Rectal smooth muscle tissue (tissue), 1 donor: Measurements from ENCODE around the gene KRT35.

ENCODE experiments used
- H3K27ac ChIP-seq: one replicate; pipeline ENCODE4 v1.7.0; 2013; ENCODE audit warnings: low read depth, low read length, inconsistent platforms
- H3K27me3 ChIP-seq: one replicate; pipeline ENCODE4 v1.7.0; 2013; ENCODE audit warnings: low read length; ENCODE audit not compliant: control insufficient read depth, insufficient read depth
- H3K36me3 ChIP-seq: one replicate; pipeline ENCODE4 v1.7.0; 2013; ENCODE audit warnings: low read length; ENCODE audit not compliant: control insufficient read depth, insufficient read depth
- H3K4me1 ChIP-seq: one replicate; pipeline ENCODE4 v1.7.0; 2013; ENCODE audit warnings: low read length; ENCODE audit not compliant: control insufficient read depth, insufficient read depth
- H3K4me3 ChIP-seq: one replicate; pipeline ENCODE4 v1.7.0; 2013; ENCODE audit warnings: low read length
- H3K9ac ChIP-seq: one replicate; pipeline ENCODE4 v1.7.0; 2013; ENCODE audit warnings: low read length

The KRT35 gene

DNA sequence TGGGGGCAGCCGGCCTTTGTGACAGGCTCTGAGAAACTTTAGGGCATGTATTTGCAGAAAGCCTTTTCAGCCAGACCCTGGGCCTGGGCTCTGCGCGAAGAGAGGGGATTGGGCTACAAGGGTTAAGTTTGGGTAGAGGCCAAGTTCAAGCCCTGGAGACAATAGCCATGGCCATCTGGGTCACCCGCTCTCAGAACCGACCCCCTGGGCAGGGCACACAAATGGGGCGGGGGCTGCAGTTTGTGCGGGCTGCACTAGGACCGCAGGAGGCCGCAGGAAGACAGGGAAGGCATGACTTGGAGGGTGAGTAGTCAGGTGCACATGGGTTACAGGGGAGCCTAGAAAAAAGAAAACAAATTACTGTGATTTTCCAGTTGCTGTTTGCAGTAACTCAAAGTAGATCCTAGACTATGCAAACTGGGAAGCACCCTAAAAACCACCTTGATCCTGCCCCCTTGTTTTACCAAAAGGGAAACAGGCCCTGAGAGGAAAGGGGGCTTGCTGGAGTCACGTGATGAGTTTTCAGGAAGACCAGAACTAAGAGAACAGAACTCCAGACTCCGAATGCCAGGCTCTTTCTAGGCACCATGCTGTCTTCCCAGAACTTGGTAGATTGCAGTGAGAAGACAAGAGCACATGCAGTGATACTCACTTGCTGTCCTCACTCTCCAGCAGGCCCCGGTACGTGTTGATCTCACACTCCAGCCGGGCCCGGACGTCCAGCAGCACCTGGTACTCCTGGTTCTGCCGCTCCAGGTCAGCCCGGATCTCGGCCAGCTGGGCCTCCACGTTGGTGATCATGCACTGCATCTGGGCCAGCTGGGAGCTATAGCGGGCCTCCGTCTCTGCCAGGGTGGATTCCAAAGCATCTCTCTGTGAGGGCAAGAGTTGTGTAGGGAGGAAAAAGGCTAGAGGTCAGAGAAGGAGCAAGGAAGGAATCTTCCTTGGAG, 3.8 kb downstream of the KRT35 start:
- H3K36me3 ChIP-seq: no peaks in the 10 kb centered on the region
- H3K4me3 ChIP-seq: no peak overlapping the region
- H3K4me1 ChIP-seq: no peaks in the 10 kb centered on the region
- no peak overlapping the region for H3K9ac ChIP-seq
- no peak overlapping the region for H3K27ac ChIP-seq
- no peaks in the 10 kb centered on the region for H3K27me3 ChIP-seq

DNA sequence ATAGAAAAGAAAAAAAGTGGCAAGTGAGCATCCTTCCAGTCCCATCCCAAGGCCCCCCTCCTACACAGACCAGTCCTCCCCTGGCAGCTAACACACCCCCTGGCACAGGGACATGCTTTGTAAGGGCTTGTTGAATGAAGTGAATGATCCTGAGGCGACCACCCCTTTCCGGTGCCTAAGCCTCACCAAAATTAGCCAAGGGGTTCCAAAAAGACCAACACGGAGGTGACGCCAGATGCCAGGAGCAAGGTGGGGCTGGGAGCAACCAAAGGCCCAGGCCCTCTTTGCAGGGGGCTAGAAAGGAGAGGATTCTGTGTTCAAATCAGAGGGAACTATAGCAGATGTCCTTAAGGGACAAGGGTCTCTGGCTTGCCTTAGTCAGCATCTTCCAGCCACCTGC, 5.5 kb downstream of the KRT35 start:
- Histone ChIP-seq H3K36me3 (no peaks in the 10 kb centered on the region), H3K27ac (no peak overlapping the region), H3K4me1 (no peaks in the 10 kb centered on the region), H3K4me3 (no peak overlapping the region), H3K9ac (no peak overlapping the region), H3K27me3 (no peaks in the 10 kb centered on the region)

GRCh38 chr17:41474863-41475262, 6.1 kb downstream of the KRT35 start:
- H3K9ac ChIP-seq: no peak overlapping the region
- no peaks in the 10 kb centered on the region for H3K27me3 ChIP-seq
- H3K36me3 ChIP-seq: no peaks in the 10 kb centered on the region
- no peak overlapping the region for H3K4me3 ChIP-seq
- no peaks in the 10 kb centered on the region for H3K4me1 ChIP-seq
- no peak overlapping the region for H3K27ac ChIP-seq

GRCh38 chr17:41468346-41468745, 12.6 kb downstream of the KRT35 start:
- H3K27ac ChIP-seq: no peak overlapping the region
- no peaks in the 10 kb centered on the region for H3K27me3 ChIP-seq
- no peak overlapping the region for H3K9ac ChIP-seq
- no peak overlapping the region for H3K4me3 ChIP-seq
- H3K4me1 ChIP-seq: no peaks in the 10 kb centered on the region
- no peaks in the 10 kb centered on the region for H3K36me3 ChIP-seq

- Histone ChIP-seq H3K36me3 (no peaks in the 10 kb centered on the region), H3K27ac (no peak overlapping the region)
Observed at GRCh38 chr17:41467561-41467960, 13.4 kb downstream of the KRT35 start.

GRCh38 chr17:41466988-41467387, 14.0 kb downstream of the KRT35 start, which contains the start of gene KRT32:
Gene KRT32 (minus strand): TSS chr17:41467386. CDS start chr17:41467325, 61 bp downstream.
- H3K4me1 ChIP-seq: no peaks in the 10 kb centered on the region
- no peak within 1 kb of the TSS for H3K27ac ChIP-seq
- H3K9ac ChIP-seq: no peak within 1 kb of the TSS
- no peaks in the 10 kb centered on the region for H3K36me3 ChIP-seq
- no peak within 1 kb of the TSS for H3K4me3 ChIP-seq
- no peaks in the 10 kb centered on the region for H3K27me3 ChIP-seq

More at GRCh38 chr17:41467561-41467960, 13.4 kb downstream of the KRT35 start:
- Histone ChIP-seq H3K4me1 (no peaks in the 10 kb centered on the region), H3K4me3 (no peak overlapping the region), H3K27me3 (no peaks in the 10 kb centered on the region), H3K9ac (no peak overlapping the region)

- H3K4me3 ChIP-seq: no peak overlapping the region
- no peak overlapping the region for H3K27ac ChIP-seq
- no peaks in the 10 kb centered on the region for H3K36me3 ChIP-seq
- no peaks in the 10 kb centered on the region for H3K4me1 ChIP-seq
- H3K9ac ChIP-seq: no peak overlapping the region
- no peaks in the 10 kb centered on the region for H3K27me3 ChIP-seq
Observed at GRCh38 chr17:41464682-41465081, 16.3 kb downstream of the KRT35 start.

DNA sequence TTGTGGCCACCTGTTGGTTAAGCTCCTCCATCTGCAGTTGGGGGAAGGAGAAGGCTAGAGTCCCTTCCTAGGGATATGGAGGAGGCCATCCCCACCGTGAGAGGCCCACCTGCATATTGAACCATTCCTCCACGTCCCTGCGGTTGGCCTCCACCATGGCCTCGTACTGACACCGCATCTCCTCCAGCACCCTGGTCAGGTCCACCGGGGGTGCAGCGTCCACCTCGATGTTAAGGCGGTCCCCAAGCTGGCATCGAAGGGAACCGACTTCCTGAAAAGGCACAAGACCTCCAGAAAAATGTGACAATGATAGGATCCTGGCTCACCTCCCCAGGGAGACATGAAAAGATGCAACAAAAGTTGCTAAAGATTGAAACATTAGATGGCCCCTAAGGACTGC, 16.8 kb downstream of the KRT35 start:
- Histone ChIP-seq H3K27ac (no peak overlapping the region), H3K9ac (no peak overlapping the region), H3K36me3 (no peaks in the 10 kb centered on the region), H3K27me3 (no peaks in the 10 kb centered on the region), H3K4me3 (no peak overlapping the region), H3K4me1 (no peaks in the 10 kb centered on the region)

DNA sequence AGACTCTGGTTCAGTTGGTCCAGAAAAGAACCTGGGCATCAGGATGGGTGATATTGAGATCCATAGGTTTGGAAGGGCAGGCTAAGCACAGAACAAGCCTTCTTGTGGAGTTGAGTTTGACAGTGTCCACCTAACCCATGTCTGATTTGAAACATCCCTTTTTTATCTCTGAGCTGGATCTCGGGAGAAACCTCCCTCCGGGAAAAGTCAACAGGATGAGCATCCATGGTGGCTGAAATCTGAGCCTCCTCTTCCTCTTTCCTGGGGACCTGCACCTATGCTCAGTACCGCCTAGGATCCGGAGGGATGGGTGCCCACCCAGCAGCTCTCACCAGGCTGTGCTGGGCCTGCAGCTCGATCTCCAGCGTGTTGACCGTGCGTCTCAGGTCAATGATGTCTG, 17.2 kb downstream of the KRT35 start:
- Histone ChIP-seq H3K4me3 (no peak overlapping the region), H3K9ac (no peak overlapping the region), H3K4me1 (no peaks in the 10 kb centered on the region), H3K36me3 (no peaks in the 10 kb centered on the region), H3K27ac (no peak overlapping the region), H3K27me3 (no peaks in the 10 kb centered on the region)

GRCh38 chr17:41462705-41463104, 18.2 kb downstream of the KRT35 start:
- Histone ChIP-seq H3K9ac (no peak overlapping the region), H3K27ac (no peak overlapping the region), H3K36me3 (no peaks in the 10 kb centered on the region), H3K27me3 (no peaks in the 10 kb centered on the region), H3K4me1 (no peaks in the 10 kb centered on the region), H3K4me3 (no peak overlapping the region)

GRCh38 chr17:41457676-41458075, 23.3 kb downstream of the KRT35 start:
- no peak overlapping the region for H3K9ac ChIP-seq
- no peak overlapping the region for H3K27ac ChIP-seq
- no peaks in the 10 kb centered on the region for H3K4me1 ChIP-seq
- H3K27me3 ChIP-seq: no peaks in the 10 kb centered on the region
- H3K36me3 ChIP-seq: no peaks in the 10 kb centered on the region
- H3K4me3 ChIP-seq: no peak overlapping the region

- Histone ChIP-seq H3K27me3 (no peaks in the 10 kb centered on the region), H3K9ac (no peak overlapping the region), H3K4me1 (no peaks in the 10 kb centered on the region), H3K4me3 (no peak overlapping the region), H3K27ac (no peak overlapping the region), H3K36me3 (no peaks in the 10 kb centered on the region)
Observed at GRCh38 chr17:41456204-41456603, 24.7 kb downstream of the KRT35 start.

- Histone ChIP-seq H3K36me3 (no peaks in the 10 kb centered on the region), H3K9ac (no peak overlapping the region), H3K4me3 (no peak overlapping the region), H3K27me3 (no peaks in the 10 kb centered on the region), H3K4me1 (no peaks in the 10 kb centered on the region), H3K27ac (no peak overlapping the region)
Observed at GRCh38 chr17:41455236-41455635, 25.7 kb downstream of the KRT35 start.
